Measurements from ENCODE around the gene TYW5.

The TYW5 gene

DNA sequence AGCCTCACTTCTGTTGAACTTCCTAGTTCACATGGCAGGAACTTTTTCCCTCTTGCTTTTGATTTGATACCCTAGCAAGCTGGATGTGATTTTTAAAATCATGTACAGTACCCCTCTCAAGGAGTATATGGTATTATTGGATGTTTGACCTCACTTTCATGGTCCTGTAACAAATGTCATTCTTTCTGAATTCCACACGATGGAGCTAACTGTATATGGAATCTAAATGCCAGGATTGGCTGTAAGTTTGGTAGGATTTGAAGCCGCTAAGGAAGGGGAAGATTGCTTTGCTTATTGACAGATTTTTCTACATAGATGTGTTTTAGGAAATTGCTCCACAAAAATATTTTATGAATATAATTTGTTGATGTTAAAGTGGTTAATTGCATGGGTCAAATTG, 18.4 kb upstream of the TYW5 start:
- no peak for DNase-seq (ENCODE audit: low read depth)

GRCh38 chr2:199972088-199972626, 16.9 kb upstream of the TYW5 start:
- no peak for DNase-seq (ENCODE audit: low read depth)

DNA sequence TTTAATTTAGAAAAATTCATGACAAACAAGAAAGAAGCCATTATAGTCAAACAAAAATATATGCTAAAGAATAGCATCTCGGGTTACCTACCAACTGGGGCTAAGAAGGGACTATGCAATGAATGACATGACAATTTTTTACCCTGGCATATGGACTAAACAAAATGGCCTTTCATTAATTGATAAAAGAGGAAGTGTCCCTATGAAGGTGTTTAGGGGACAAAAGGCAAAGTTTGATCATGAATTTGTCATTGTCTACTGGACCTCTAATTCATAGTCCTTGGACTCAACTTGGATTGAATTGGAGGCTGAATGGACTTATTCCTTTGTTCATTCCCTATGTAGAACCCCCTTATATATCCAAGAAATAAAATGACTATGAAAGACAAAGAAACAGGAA, 12.8 kb upstream of the TYW5 start:
- DNase-seq (ENCODE audit: low read depth): no peak

GRCh38 chr2:199966976-199967375, 11.7 kb upstream of the TYW5 start:
- no peak for DNase-seq (ENCODE audit: low read depth)

- DNase-seq (ENCODE audit: low read depth): no peak
These were observed 11.1 kb upstream of the TYW5 start for GRCh38 chr2:199966405-199966804.

- no peak for DNase-seq (ENCODE audit: low read depth)
These were observed 6.9 kb upstream of the TYW5 start for GRCh38 chr2:199962203-199962602.

DNA sequence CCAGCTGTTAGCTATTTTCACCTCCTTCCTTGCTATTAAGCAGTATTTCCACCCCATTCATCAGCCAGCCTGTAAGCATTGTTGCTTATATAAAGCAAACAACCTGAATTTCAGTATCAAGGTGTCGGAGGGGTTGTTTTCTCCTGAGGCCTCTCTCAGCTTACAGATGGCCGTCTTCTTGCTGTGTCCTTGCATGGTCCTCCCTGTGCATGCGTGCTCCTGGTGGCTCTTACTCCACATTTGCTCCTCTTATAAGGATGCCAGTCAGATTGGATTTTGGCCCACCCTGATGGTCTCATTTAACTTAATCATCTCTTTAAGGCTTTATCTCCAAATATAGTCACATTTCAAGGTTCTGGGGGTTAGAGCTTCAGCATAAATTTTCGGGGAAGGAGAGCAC, 2.7 kb upstream of the TYW5 start:
- no peak for DNase-seq (ENCODE audit: low read depth)

DNA sequence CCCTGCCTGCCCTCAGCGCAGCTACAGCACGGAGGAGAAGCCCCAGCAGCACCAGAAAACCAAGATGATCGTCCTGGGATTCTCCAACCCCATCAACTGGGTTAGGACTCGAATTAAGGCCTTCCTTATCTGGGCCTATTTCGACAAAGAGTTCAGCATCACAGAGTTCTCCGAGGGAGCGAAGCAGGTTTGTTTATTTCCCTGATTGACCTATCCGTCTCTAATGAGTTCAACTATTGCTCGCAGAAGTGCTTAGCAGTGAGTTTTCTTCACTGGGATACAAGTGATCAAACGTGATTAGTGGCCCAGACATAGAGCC, 730 bp upstream of the TYW5 start:
- DNase-seq (ENCODE audit: low read depth): no peak

- DNase-seq (ENCODE audit: low read depth): peak; percentile 38
These were observed 318 bp downstream of the TYW5 start for GRCh38 chr2:199955007-199955338.

- DNase-seq (ENCODE audit: low read depth): no peak
These were observed 4.3 kb downstream of the TYW5 start for GRCh38 chr2:199951023-199951422.

DNA sequence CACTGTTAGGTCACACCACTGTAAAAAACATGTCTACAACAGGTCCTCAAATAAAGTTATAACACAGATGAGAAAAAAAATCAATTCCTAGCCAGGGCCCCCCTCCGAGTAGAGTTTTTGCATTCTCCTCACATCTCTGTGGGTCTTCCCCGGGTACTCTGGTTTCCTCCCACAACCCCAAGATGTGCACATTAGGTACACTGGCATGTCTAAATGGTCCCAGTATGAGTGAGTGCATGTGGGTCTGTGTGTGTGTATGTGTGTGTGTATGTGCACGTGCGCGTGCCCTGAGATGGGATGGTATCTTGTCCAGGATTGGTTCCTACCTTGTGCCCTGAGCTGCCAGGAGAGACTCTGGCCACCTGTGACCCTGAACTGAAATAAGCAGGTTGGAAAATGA, 4.9 kb downstream of the TYW5 start:
- no peak for DNase-seq (ENCODE audit: low read depth)

DNA sequence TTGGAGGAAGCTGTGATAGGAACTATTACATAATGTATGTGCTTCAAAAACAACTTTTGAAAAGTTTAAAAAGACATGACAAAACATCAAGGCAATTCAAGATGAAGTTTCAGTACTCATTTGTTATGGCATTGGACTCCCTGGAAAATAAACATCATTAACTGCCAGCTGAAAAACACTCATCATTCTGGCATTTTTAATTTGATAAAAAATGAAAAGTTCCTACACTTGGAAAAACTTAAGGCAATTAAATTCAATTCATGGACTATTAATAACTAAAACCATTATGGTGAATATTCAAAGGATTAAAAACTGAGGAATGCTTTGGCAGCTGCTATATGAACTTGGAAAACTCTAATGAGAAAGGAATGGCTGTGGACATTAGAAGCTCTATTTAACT, 8.5 kb downstream of the TYW5 start:
- DNase-seq (ENCODE audit: low read depth): no peak

- no peak for DNase-seq (ENCODE audit: low read depth)
These were observed 9.1 kb downstream of the TYW5 start for GRCh38 chr2:199946196-199946595.

- no peak for DNase-seq (ENCODE audit: low read depth)
These were observed 11.9 kb downstream of the TYW5 start for GRCh38 chr2:199943373-199943772.

DNA sequence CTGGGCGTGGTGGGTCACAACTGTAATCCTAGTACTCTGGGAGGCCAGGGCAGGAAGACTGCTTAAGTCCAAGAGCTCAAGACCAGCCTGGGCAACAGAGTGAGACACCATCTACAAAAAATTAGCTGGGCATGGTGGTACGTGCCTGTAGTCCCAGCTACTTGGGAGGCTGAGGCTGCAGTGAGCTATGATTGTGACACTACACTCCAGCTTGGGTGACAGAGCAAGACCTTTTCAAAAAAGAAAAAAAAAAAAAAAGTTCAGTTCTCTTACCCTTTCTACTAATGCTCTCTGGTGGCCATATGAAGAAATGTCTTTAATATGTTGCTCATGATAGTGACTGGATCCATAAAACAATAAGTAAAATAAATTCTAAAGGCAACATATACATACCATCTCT, 14.9 kb downstream of the TYW5 start:
- no peak for DNase-seq (ENCODE audit: low read depth)

- DNase-seq (ENCODE audit: low read depth): no peak
These were observed 18.7 kb downstream of the TYW5 start for GRCh38 chr2:199936554-199936953.

- no peak for DNase-seq (ENCODE audit: low read depth)
These were observed 21.8 kb downstream of the TYW5 start for GRCh38 chr2:199933466-199933865.

GRCh38 chr2:199932312-199932855, 22.9 kb downstream of the TYW5 start:
- DNase-seq (ENCODE audit: low read depth): no peak

DNA sequence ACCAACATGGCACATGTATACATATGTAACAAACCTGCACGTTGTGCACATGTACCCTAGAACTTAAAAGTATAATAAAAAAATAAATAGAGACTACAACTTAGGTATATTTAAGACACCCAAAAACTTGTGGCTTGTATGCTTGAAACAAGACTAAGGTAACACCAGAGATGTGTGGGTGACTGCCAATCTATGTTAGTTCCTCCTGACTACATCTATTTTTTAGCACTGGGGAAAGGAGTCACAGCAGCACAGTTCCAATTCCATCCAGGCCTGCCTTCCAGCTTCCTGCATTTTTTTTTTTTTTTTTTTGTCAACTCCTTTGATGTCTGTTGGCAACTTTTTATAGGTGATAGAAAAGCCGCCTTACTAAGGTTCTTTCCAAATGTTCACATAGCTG, 26.0 kb downstream of the TYW5 start:
- no peak for DNase-seq (ENCODE audit: low read depth)

DNA sequence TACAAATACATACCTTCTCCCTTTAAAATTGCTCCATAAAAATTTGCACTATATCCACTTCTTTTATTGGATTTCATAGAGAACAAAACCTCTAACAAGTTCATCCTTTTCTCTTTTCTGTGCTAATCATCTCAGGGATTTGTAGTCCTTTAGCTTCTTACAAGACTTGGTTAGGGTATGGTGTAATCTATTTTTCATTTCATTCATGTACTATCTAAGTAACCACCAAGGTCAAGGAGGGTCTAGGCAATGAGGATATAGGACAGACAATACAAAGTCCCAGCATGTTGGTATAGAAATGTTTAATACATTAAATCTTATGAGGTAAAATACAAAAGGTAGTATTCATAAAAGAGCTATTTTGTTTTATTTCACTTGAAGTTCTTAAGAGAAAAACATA, 26.7 kb downstream of the TYW5 start:
- DNase-seq (ENCODE audit: low read depth): no peak

DNA sequence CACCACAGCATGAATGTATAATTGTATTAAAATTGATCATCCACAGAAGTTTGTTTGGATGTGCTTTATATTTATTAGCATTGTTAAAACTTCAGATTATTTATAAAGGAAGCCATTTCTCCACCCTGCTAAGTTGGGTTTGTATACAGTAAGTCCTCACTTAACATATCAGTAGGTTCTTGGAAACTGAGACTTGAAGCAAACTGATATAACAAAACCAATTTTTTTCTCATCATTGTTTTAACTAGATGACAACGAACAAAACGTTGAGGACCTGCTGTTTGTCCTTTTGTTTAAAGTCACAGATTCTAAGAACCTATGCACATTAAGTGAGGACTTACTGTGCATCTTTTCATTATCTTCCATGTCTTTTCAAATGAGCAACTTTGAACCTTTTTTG, 27.1 kb downstream of the TYW5 start:
- DNase-seq (ENCODE audit: low read depth): no peak

GRCh38 chr2:199926806-199927205, 28.5 kb downstream of the TYW5 start:
- no peak for DNase-seq (ENCODE audit: low read depth)

DNA sequence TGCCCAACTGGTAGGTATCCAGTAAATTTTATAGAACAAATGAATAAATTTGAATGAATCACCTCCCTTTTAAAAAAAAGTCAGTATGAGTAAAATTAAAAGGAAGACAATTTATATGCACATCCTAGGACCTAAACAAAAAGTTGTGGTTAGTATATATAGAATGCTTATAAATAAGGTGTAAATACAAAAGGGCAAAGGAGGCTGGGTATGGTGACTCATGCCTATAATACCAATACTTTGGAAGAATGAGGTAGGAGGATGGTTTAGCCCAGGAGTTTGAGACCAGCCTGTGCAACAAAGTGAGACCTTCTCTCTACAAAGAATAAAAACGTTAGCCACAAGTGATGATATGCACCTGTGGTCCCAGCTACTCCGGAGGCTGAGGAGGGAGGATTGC, 31.4 kb downstream of the TYW5 start:
- no peak for DNase-seq (ENCODE audit: low read depth)

- no peak for DNase-seq (ENCODE audit: low read depth)
These were observed 32.4 kb downstream of the TYW5 start for GRCh38 chr2:199922856-199923255.

DNA sequence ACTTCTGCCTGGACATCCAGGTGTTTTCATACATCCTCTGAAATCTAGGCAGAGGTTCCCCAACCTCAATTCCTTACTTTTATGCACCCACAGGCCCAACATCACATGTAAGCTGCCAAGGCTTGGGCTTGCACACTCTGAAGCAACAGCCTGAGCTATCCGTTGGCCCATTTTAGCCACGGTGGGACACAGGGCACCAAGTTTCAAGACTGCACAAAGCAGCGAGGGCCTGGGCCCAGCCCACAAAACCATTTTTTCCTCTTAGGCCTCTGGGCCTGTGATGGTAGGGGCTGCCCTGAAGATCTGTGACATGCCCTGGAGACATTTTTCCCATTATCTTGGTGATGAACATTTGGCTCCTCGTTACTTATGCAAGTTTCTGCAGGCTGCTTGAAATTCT, 38.3 kb downstream of the TYW5 start:
- DNase-seq (ENCODE audit: low read depth): no peak
